A673 (cell line): Measurements from ENCODE around the gene HTR1D. TPM values are rescaled to one million over a fixed set of nuclear protein-coding genes. Genes with fewer than 3 reads are reported as not detected.

Experiments
- BruUV-seq: library from RNA; stranded (reverse); fragments of 400-500 nt; replicated peaks from 2 replicates; lab custom pipeline; 2021; lab: Mats Ljungman, UMichigan
- CTCF ChIA-PET: fragments of 300-600 bp; sonication (Branson Sonifier 250); formaldehyde crosslinking; loops from one replicate; lab custom pipeline; 2022; ENCODE audit warnings: antibody characterized with exemption; lab: Charles Lee
- POLR2A ChIA-PET: fragments of 300-600 bp; sonication (Branson Sonifier 250); formaldehyde crosslinking; loops from one replicate; lab custom pipeline; 2022; ENCODE audit warnings: antibody characterized with exemption; ENCODE audit not compliant: low non-redundant PET; lab: Charles Lee
- DNase-seq: peaks from one replicate; pipeline ENCODE4 v3.0.0-alpha.2; 2015; ENCODE audit warnings: low spot score
- H3K27ac ChIP-seq: fragments of 200-600 bp; sonication (generic); 2 replicates; pipeline ENCODE4 v1.5.1; 2016; ENCODE audit warnings: mixed run types, low read depth, mild to moderate bottlenecking, mixed read lengths, antibody characterized with exemption, low read length; ENCODE audit not compliant: poor library complexity, severe bottlenecking
- H3K27me3 ChIP-seq: fragments of 200-600 bp; sonication (generic); replicated peaks from 2 replicates; pipeline ENCODE4 v1.6.1; 2017; ENCODE audit warnings: mixed run types, low read depth, mild to moderate bottlenecking, mixed read lengths, antibody characterized with exemption, low read length; ENCODE audit not compliant: insufficient read depth, poor library complexity
- H3K36me3 ChIP-seq: fragments of 200-600 bp; sonication (generic); 2 replicates; pipeline ENCODE4 v1.6.1; 2016; ENCODE audit warnings: mixed run types, mild to moderate bottlenecking, mixed read lengths, antibody characterized with exemption, low read length; ENCODE audit not compliant: insufficient read depth, poor library complexity, severe bottlenecking
- H3K4me1 ChIP-seq: fragments of 200-600 bp; sonication (generic); 2 replicates; pipeline ENCODE4 v1.6.1; 2017; ENCODE audit warnings: mixed run types, mild to moderate bottlenecking, mixed read lengths, antibody characterized with exemption, low read length; ENCODE audit not compliant: insufficient read depth, poor library complexity, severe bottlenecking
- H3K4me3 ChIP-seq: fragments of 200-600 bp; sonication (generic); 2 replicates; pipeline ENCODE4 v1.5.1; 2016; ENCODE audit warnings: low read depth, mixed run types, mild to moderate bottlenecking, mixed read lengths, low read length; ENCODE audit not compliant: poor library complexity, severe bottlenecking
- H3K9me3 ChIP-seq: fragments of 200-600 bp; sonication (generic); 2 replicates; pipeline ENCODE4 v1.6.1; 2016; ENCODE audit warnings: mixed run types, low read depth, mild to moderate bottlenecking, mixed read lengths, antibody characterized with exemption, low read length; ENCODE audit not compliant: poor library complexity, severe bottlenecking
- CTCF ChIP-seq: fragments of 300-800, 200-600 bp; sonication (generic); conservative IDR thresholded peaks from 2 replicates; pipeline ENCODE4 v1.5.1; 2017; ENCODE audit warnings: low read depth, mild to moderate bottlenecking, antibody characterized with exemption, low read length, moderate library complexity, mixed read lengths
- EZH2 ChIP-seq: fragments of 200-600 bp; sonication (generic); IDR thresholded peaks from 2 replicates; pipeline ENCODE4 v1.6.1; 2017; ENCODE audit warnings: borderline replicate concordance, low read depth, mild to moderate bottlenecking, mixed read lengths, antibody characterized with exemption, low read length; ENCODE audit not compliant: poor library complexity, severe bottlenecking
- intact Hi-C: fragments of 100-400 bp; cut with micrococcal nuclease; formaldehyde crosslinking; loops from one replicate; pipeline ENCODE4 v1.10.0; 2022; ENCODE audit not compliant: unreplicated experiment
- total RNA-seq: library from RNA; stranded (reverse); gene quantifications from 2 replicates; pipeline ENCODE4 v1.2.3, GENCODE V29; 2021

Gene HTR1D
- total RNA-seq, 1 experiment from 2014 or later = 0.13 TPM

GRCh38 chr1:23242414-23242813, 25.1 kb upstream of the HTR1D start:
- BruUV-seq = no TSS peak
- ChIA-PET POLR2A (interaction anchor here (0.5 kb wide), 1 partner anchor 21 kb away, joined by 5 read pairs; no protein-coding TSS in a partner anchor), CTCF (no interaction called here)
- no peak overlapping the region for H3K27ac ChIP-seq
- H3K4me1 ChIP-seq = no peaks in the 10 kb centered on the region
- no peak overlapping the region for H3K4me3 ChIP-seq
- no peak for DNase-seq
- no peaks in the 10 kb centered on the region for H3K27me3 ChIP-seq
- intact Hi-C loops = no loop called here
- no peaks in the 10 kb centered on the region for H3K36me3 ChIP-seq
- TF ChIP-seq EZH2 = no peak
- TF ChIP-seq CTCF = no peak
- H3K9me3 ChIP-seq = no peaks in the 10 kb centered on the region

DNA sequence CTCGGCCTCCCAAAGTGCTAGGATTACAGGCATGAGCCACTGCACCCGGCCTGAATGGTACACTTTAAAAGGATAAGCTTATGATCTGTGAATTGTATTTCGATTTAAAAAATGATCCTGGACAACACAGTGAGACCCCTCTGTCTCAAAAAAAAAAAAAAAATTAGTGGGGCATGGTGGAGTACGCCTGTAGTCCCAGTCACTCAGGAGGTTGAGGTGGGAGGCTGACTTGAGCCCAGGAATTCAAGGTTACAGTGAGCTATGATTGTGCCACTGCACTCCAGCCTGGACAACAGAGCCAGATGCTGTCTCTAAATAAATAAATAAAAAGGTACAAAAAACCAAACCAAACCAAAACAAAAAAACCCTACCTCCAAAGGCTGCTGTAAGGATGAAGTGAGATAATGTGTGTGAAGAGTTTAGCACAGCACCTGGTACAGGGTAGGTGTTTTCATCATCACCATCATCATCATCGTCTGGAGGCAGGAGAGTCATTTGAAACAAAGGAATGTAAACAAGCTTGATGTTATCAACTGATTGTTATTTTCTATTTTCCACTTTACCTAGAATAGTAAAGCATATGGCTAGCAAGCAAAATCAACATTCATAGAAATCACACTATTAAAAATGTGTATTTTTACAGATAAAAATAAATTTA, 22.5 kb upstream of the HTR1D start:
- no peaks in the 10 kb centered on the region for H3K36me3 ChIP-seq
- DNase-seq = no peak
- no peak for TF ChIP-seq CTCF
- TF ChIP-seq EZH2 = no peak
- intact Hi-C loops = no loop called here
- no peak overlapping the region for H3K4me3 ChIP-seq
- no peaks in the 10 kb centered on the region for H3K4me1 ChIP-seq
- ChIA-PET CTCF (interaction anchor here (0.6 to 0.7 kb wide), 3 partner anchors 12 to 182 kb away, joined by 3 to 5 read pairs (median 4); no protein-coding TSS in a partner anchor), POLR2A (no interaction called here)
- no peaks in the 10 kb centered on the region for H3K9me3 ChIP-seq
- no peak overlapping the region for H3K27ac ChIP-seq
- no peaks in the 10 kb centered on the region for H3K27me3 ChIP-seq
- no TSS peak for BruUV-seq

DNA sequence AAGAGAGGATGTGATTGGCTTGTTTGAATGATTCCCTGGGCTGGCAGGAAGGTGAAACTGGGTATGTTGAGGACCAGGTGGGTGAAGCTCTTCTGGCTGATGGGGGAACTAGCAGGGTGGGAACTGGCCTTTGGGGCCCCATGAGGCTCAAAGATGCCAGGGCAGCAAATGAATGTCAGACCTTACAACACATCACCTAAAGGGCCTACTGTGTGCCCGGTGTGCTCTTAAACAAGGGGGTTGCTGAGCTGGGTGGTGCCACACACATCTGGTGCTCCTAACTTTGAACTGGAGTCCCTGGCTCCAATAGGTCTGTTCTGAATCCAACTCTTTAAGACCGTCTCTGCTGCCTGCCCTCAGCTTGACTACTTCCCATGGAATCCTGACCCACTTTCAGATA, 21.3 kb upstream of the HTR1D start:
- no peak overlapping the region for H3K27ac ChIP-seq
- H3K4me3 ChIP-seq = no peak overlapping the region
- DNase-seq = no peak
- ChIA-PET CTCF (no interaction called here), POLR2A (no interaction called here)
- H3K36me3 ChIP-seq = no peaks in the 10 kb centered on the region
- TF ChIP-seq CTCF (no peak), EZH2 (no peak)
- no peaks in the 10 kb centered on the region for H3K9me3 ChIP-seq
- BruUV-seq = no TSS peak
- no peaks in the 10 kb centered on the region for H3K4me1 ChIP-seq
- H3K27me3 ChIP-seq = no peaks in the 10 kb centered on the region
- intact Hi-C loops = no loop called here
